HG03139 (cell line): ENCODE data around the gene MAVS.
"Not testable (repeated sequence)": the region's sequence is repeated elsewhere in the genome, so short reads cannot be mapped to it uniquely, and the experiment has no call there.

Experiments used
- ATAC-seq: cut with Tn5 transposase; IDR thresholded peaks from one replicate; pipeline ENCODE4 v1.9.1; 2021; ENCODE audit not compliant: unreplicated experiment

Gene MAVS

GRCh38 chr20:3814928-3815495 lies 31.6 kb upstream of the MAVS start:
- no peak for ATAC-seq

DNA sequence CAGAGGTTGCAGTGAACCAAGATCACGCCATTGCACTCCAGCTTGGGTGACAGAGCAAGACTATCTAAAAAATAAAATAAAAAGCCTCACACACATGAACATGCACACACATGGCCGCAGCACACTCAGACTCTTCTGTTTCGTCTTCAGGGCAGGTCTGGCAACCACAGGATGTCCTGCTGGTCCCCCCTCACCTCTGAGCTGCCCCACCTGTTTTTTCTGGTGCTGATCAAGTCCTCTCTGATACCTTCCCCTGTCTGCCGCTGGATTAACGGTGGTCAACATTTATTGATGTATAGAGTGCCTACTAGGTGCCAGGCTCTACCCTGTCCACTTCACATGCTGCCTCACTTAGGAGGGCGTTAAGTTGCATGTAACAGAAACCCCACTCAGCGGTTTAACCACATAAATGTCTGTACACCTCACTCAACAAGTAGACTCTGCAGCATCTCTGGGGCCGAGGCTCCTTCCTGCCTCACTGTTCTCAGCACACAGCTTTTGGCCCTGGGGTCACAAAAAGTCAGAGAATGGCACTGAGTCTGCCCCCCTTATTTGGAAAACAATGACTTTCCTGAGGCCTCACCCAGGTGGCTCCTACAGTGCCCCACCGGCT lies 30.8 kb upstream of the MAVS start:
- ATAC-seq, result no peak

DNA sequence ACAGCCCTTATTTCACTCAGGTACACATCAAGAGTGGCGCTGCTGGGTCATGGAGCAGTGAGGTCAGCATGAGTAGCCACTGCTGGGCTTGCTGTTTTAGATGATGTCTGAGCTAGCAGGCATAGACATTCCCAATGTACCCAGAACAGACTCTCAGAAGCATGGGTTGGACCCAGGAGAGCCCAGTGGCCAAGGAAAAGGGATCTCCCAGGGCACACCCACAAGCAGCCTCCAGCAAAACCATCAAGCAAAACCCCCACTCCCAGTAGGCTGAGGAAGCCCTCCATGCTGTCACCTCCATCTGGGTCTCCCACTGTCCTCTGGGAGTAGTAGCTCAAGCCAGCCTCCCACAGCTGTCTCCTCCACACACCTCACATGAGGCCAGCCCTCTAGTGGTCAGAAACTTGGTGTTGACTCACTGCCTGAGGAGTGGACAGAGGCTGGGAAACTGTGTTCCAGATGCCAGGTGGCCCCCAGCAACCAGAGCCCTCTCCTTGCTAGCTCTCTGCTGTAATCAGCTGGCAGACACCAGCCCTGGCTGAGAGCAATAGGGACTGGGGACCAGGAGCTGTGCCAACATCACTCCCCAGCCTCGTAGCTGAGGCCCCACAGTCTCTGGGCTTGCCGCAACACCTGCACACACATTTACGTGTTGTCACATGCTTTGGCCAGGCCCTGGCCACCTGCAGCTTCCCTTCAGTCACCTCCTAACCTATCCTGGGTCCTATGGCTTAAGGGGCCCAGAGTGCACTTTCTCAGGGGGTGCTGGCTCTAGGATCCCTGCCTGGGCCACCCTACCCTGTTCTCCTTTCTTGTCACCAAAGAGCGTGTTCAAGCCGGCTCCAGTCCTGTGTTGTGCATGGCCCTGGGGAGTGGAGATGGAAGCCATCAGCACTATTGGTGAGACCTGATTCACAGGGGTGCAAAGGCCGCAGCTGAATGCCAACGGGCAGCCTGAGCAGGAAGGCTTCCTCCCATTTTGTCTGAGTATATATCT lies 28.2 kb upstream of the MAVS start:
- no peak for ATAC-seq

DNA sequence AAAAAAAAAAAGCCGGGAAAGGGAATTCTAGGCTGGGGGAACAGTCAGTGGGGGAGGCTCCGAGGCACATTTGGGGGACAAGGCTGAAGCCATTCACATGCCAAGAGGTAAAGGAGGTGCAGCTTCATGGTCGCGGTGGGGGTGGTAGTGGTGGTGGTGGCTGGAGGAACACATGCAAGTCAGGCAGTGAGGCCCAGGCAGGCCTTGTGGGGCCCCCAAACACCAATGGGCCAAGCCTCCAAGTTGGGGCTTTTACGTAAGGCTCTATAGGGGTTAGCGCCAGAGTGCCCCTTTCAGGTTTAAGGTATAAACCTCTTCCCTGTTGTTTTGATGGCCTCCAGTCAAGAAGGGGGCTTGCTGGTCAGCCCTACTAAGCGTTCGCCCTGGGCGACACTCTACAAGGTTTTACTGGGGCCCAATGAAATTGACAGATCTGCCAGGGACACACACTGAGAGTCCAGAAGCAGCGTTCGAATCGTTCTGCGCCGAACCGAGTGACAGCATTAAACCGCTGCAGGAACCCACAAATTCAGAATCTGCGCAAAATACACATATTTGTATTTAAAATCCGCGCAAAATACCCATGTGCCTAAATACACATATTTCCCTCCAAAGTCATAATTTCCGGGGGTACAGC lies 27.1 kb upstream of the MAVS start:
- no peak for ATAC-seq

DNA sequence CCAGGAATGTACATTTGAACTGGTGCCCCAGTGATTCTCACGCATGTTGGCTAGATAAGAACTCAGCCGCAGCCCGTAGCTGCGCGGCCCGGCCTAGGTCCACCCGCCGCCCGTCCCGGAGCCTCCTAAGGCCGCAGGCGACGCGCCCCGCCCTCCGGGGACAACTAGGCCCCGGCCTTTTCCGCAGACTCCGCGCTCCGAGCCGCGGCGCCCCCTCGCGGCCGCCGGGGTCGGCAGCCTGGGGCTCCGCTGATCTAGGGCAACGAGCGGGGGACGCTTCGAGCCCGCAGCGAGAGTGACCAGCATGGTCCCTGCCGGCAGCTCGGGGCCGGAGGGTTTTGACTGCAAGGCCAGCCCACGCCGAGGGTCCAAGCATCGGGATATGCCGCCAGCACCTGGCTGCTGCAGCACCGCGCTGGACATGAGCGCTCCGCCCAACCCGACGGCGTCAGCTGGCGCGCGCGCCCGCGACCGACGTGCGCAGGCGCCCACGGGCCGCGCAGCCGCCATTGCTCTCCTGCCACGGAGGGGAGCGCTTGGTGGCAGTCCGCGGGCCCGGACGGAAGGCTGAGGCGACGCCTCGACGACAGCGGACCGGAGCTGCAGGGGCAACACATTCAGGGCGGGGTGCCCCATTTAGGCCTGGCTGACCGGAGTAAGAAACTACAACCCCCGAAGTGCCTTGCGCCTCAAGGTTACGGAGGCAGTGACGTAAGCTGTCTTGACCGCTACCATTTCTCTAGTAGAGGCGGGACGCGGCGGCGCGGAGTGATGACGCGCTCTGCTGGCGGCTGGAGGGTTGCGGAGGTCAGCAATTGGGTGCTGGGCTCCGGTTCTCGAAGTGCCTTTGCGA lies 26.4 kb upstream of the MAVS start, which contains the start of gene AP5S1:
Gene AP5S1, plus strand, starts transcription at position 500 of the 853 bp plus-strand sequence. CDS start 1,571 bp downstream, outside the sequence.
- ATAC-seq, result peak; percentile 73

GRCh38 chr20:3820901-3821727 lies 25.5 kb upstream of the MAVS start:
- ATAC-seq, result no peak

DNA sequence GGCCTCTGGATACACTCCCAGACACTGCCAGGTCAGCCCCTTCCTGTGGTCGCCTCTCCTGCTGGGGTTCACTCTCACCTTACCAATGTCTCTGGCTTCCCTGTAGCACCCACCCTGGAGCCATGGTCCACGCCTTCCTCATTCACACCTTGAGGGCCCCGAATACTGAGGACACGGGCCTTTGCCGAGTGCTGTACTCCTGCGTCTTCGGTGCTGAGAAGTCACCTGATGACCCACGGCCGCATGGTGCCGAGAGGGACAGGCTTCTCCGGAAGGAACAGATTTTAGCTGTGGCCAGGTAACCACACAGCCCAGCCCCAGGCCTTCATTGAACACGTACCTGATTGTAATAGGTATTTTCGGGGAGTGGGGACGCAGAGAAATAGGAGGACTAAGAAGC lies 24.6 kb upstream of the MAVS start:
- ATAC-seq, result no peak

DNA sequence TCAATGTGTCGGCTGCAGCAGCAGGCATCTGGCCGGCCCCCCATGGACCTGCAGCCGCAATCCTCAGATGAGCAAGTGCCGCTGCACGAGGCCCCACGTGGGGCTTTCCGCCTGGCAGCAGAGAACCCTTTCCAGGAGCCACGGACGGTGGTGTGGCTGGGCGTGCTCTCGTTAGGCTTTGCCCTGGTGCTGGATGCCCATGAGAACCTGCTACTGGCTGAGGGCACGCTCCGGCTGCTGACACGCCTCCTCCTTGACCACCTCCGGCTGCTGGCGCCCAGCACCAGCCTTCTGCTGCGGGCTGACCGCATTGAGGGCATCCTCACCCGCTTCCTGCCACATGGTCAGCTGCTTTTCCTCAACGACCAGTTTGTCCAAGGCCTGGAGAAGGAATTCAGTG lies 22.8 kb upstream of the MAVS start:
- no peak for ATAC-seq

GRCh38 chr20:3825526-3825925 lies 21.1 kb upstream of the MAVS start:
- no peak for ATAC-seq

- no peak for ATAC-seq
These were observed 20.2 kb upstream of the MAVS start for GRCh38 chr20:3826420-3826819.

GRCh38 chr20:3828798-3829197 lies 17.8 kb upstream of the MAVS start:
- no peak for ATAC-seq

DNA sequence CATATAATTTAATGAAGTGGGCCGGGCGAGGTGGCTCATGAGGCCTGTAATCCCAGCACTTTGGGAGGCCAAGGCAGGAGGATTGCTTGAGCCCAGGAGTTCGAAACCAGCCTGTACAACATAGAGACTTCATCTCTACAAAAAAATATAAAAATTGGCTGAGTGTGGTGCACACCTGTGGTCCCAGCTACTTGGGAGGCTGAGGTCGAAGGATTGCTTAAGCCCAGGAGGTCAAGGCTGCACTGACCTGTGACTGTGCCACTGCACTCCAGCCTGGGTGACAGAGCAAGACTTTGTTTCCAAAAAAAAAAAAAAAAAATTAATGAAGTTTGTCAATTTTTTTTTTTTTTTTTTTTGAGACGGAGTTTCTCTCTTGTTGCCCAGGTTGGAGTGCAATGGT lies 16.7 kb upstream of the MAVS start:
- ATAC-seq, result not testable (repeated sequence)

DNA sequence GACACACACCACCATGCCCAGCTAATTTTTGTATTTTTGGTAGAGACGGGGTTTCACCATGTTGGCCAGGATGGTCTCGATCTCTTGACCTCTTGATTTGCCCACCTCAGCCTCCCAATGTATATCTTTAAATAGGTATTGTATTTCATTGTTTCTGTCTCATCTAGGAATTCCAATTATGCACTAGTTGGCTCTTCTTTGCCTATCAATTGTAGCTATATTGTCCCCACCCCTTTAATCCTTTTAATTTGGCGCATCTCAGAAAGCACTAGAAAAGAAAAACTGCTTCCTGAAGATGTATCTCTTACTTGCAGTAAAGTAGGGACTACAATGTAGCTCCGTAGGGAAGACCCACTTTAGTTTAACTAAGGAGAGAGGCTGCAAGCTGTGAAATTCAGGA lies 10.5 kb upstream of the MAVS start:
- no peak for ATAC-seq

GRCh38 chr20:3839328-3839727 lies 7.3 kb upstream of the MAVS start:
- no peak for ATAC-seq

DNA sequence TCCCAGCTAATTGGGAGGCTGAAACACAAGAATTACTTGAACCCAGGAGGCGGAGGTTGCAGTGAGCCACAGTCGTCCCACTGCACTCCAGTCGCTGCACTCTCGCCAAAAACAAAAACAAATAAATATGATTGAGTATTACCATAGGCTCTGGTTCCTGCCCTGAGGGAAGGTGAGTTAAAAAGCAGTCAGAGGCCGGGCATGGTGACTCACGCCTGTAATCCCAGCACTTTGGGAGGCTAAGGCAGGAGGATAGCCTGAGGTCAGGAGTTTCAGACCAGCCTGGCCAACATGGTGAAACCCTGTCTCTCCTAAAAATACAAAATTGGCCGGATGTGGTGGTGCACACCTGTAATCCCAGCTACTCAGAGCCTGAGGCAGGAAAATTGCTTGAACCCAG lies 6.4 kb upstream of the MAVS start:
- ATAC-seq, result not testable (repeated sequence)

DNA sequence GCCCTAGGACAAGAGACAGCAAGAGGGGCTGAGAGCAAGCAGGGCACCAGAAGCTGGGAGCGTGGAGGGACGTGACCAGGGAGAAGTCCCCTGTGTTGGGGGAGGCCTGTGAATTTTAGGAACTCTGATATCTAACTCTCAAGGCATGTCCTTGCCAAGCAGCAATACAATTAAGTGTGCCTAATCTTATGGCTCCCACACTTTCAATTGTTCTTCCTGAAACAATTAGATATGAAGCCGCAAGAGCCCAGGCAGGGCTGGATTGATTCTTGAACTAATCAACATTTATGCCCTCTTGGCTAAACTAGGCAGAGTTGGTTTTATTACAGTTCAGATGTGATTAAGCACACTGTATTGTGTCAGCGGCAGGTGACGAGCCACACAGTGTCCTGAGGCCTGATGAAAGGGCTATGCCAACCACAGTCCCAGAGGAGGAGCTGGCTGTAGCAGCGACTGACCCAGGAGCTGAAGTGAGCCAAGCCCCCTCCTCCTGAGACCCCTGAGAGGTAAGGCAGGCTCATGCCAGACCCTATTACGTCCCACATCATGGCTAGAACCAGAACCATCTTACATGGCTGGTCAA lies 4.2 kb upstream of the MAVS start:
- ATAC-seq, result no peak

GRCh38 chr20:3843490-3843889 lies 3.1 kb upstream of the MAVS start:
- ATAC-seq, result no peak

GRCh38 chr20:3843990-3844619 lies 2.5 kb upstream of the MAVS start:
- ATAC-seq, result not testable (repeated sequence)

- no peak for ATAC-seq
These were observed 275 bp upstream of the MAVS start for GRCh38 chr20:3846378-3846739.
